ENCODE measurements around the gene MYO1A.
"Not testable (repeated sequence)": the region's sequence is repeated elsewhere in the genome, so short reads cannot be mapped to it uniquely, and the experiment has no call there.

The MYO1A gene

GRCh38 chr12:56991319-56992246, 58.3 kb downstream of the MYO1A start:
- no peak for DNase-seq

- no peak for DNase-seq
Observed at GRCh38 chr12:56990648-56991318, 59.1 kb downstream of the MYO1A start.

- DNase-seq: no peak
Observed at GRCh38 chr12:56989861-56990610, 59.9 kb downstream of the MYO1A start.

GRCh38 chr12:56988207-56988739, 61.7 kb downstream of the MYO1A start:
- DNase-seq: no peak

GRCh38 chr12:56987551-56988053, 62.3 kb downstream of the MYO1A start:
- peak; percentile 59 to 76 for DNase-seq

- no peak for DNase-seq
Observed at GRCh38 chr12:56987011-56987410, 62.9 kb downstream of the MYO1A start.

GRCh38 chr12:56985714-56986113, 64.2 kb downstream of the MYO1A start:
- not testable (repeated sequence) for DNase-seq

GRCh38 chr12:56983386-56983785, 66.5 kb downstream of the MYO1A start:
- no peak for DNase-seq

GRCh38 chr12:56982578-56983236, 67.2 kb downstream of the MYO1A start:
- not testable (repeated sequence) for DNase-seq

- DNase-seq: no peak
Observed at GRCh38 chr12:56980941-56981530, 68.9 kb downstream of the MYO1A start.

GRCh38 chr12:56980268-56980667, 69.7 kb downstream of the MYO1A start:
- no peak for DNase-seq

- no peak for DNase-seq
Observed at GRCh38 chr12:56979628-56980027, 70.3 kb downstream of the MYO1A start.

All from stimulated activated CD4-positive, alpha-beta T cell treated with anti-CD3 and anti-CD28 coated beads, Interleukin-4, amount 100 ng/mL, for 4 hours (primary cell).